Effector CD8-positive, alpha-beta T cell (primary cell): ENCODE results near the gene PRRT1.
A peak's percentile ranks its signal among the peaks of the same experiment; 100 is the strongest.

Experiments
- DNase-seq: peaks from one replicate; lab custom pipeline; 2025; lab: John Stamatoyannopoulos, UW

Gene PRRT1

DNA sequence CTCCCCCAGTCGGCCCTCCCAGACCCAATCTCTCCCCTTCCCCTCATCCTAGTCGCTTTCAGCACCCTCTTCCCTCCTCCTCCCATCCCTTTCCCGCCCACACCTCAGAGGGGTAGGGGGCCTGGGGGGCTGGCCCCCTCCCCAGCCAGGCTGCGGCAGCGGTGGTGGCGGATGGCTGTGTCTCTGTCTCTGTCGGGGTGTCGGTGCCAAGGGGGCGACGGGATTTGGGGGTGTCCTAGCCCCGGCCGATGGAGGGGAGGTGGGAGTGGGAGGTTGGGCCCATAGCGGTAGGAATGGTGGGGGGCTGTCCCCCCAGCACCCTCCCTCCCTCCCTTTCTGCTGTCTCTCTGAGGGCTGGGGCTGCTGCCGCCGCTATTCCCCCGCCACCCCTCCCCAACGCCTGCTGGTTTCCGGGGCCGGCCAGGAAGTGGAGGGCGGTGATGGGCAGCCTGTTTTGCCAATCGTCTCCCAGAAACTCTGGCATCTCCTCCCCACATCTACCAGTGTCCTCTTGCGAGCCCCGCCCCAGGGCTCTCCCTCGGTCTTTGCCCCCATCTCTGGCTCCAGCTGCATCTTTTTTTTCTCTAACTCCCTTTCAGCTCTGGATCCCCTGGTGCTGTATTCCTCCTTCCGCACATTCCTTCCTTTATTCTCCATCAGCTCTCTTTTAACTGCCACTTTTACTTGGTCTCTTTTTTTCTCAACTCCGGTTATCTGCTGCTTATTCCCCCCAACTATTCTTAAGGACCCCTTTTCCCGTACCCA lies 24.2 kb upstream of the PRRT1 start, which contains the start of gene AGPAT1:
TSS of gene AGPAT1 (minus strand) at position 374 of the 765 bp plus-strand sequence. CDS start 4,588 bp downstream, outside the sequence.
- DNase-seq: peak; percentile 90

GRCh38 chr6:32175322-32175710 lies 23.6 kb upstream of the PRRT1 start:
- DNase-seq: no peak

DNA sequence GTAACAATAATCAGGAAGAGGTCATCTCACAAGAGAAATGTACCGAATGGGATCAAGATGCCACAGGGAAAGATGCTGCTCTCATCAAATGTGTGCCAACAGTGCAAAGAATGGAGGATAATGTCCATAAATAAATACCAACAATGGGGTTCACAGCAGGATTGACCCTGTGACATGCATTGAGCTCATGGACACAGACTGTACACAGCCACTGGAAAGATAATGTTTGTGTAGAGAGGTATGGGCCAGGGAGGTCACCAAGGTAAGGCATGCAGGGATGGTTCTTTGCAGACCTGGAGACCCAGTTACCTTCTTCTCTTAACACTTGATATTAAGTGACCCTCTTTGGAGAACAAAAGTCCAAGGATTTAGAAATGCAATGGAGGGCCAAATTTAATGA lies 22.7 kb upstream of the PRRT1 start:
- no peak for DNase-seq

- DNase-seq: no peak
Measured at GRCh38 chr6:32173051-32173727, 21.4 kb upstream of the PRRT1 start.

- no peak for DNase-seq
Measured at GRCh38 chr6:32171234-32171633, 19.5 kb upstream of the PRRT1 start.

DNA sequence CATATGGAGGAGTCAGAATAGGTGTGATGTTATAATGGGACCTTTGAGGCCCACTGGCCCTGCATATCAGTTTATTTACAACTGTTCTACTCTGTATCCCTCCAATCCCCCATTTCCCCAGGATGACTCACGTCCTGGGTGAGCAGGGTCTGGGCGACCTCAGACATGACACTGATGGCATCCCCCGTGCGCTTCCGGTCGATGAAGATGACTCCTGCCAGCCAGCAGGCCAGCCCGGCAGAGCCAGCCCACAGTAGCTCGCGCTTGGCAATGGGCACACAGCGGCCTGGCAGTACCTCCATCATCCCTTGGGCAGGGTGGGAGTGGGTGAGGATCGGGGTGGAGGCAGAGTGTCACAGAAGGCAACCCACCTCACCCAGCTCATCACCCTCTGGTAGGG lies 18.6 kb upstream of the PRRT1 start:
- no peak for DNase-seq

DNA sequence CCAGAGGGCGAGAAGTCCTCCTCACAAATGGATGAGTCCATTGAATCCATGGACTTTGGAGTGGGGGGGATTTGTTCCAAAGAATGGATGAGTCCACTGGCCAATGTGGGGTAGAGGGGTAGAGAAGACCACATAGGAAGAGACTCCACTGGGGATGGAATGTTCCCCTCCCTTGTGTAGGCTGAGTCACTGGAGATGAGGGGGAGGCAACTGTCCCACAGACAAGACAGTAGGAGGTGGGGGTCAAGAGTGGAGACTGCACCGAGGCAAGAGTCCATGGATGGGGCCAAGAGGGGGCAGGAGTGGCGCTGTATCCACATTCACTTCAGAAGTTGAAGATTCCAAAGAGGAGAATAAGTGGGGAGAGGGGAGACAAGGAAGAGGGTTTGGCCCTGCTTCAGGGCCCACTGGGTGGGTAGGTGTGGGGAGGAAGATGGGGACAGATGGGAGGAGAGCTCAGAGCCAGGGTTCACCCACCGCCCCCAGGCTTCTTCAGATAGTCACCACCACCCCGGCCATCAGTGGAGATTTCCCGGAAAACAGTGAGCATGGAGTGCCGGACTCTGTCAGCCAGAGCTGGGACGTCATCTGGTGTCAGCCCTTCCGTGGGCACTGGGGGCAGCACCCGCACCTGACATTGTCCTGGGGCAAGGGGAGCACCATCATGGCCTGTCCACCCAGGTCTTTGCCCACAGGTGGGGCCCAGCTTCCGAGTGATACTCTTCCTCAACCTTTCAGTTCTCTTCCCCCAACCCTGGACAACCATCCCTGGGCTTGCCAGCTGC lies 17.3 kb upstream of the PRRT1 start:
- no peak for DNase-seq

- DNase-seq: no peak
Measured at GRCh38 chr6:32168350-32168749, 16.6 kb upstream of the PRRT1 start.

- DNase-seq: no peak
Measured at GRCh38 chr6:32167761-32168262, 16.1 kb upstream of the PRRT1 start.

- no peak for DNase-seq
Measured at GRCh38 chr6:32167154-32167760, 15.5 kb upstream of the PRRT1 start.

DNA sequence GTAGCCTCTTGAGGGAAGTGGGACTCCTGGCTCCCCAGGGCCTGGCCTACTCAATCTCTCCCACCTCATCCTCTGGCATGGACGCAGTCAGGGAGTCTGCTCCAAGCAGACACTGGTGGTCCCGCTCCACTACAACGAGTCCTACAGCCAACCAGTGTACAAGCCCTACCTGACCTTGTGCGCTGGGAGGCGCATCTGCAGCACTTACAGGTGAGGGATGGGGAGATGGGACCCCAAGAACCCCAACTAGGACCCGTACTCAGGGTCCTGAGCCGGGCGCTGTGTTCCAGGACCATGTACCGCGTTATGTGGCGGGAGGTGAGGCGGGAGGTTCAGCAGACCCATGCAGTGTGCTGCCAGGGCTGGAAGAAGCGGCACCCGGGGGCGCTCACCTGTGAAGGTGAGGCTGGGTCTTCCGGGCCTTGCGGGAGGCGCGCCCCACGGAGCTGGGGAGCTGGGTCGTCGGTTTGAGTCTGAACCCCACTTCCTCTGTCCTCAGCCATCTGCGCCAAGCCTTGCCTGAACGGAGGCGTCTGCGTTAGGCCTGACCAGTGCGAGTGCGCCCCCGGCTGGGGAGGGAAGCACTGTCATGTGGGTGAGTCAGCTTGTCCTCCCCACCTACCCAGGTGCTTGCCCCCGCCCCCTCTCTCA lies 14.8 kb upstream of the PRRT1 start:
- no peak for DNase-seq

DNA sequence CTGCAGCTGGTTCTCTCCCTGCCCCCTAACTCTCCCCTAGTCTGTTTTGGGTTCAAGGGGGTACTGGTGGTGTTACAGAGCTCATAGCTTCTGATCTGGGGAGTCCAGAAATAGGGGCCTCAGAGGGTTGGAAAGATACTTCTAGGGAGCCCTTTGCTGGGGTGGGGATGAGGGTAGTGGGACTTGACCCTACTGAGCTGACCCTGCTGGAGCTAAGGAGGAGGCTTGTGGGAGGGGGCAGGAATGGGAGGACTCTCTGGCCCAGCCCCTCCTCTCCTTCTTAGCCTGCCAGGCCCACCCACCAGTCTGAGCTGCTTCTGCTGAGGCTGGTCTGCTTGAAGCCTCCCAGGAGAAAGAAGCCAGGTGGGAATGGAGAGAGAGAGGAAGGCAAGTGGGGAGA lies 12.6 kb upstream of the PRRT1 start, which contains the start of gene EGFL8:
TSS of gene EGFL8 (plus strand) at position 301 of the 400 bp plus-strand sequence. CDS start 1,571 bp downstream, outside the sequence.
- no peak for DNase-seq

GRCh38 chr6:32163559-32164258 lies 12.0 kb upstream of the PRRT1 start:
- no peak for DNase-seq

DNA sequence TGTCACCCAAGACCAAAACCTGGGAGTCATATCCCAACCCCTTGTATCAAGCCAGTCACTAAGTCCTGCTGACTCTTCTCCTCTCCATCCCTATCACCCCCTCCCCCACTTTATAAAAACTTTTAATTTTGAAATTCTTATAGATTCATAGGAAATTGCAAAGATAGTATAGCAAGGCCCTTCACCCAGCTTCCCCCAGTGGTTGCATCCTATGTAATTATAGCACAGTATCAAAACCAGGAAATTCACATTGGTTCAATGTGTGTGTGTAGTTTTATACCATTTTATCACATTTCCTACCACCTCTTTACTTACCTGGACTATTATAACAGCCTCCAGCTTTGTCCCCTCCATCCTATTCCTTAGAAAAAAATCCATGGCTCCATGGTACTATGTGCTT lies 6.3 kb upstream of the PRRT1 start:
- DNase-seq: no peak

DNA sequence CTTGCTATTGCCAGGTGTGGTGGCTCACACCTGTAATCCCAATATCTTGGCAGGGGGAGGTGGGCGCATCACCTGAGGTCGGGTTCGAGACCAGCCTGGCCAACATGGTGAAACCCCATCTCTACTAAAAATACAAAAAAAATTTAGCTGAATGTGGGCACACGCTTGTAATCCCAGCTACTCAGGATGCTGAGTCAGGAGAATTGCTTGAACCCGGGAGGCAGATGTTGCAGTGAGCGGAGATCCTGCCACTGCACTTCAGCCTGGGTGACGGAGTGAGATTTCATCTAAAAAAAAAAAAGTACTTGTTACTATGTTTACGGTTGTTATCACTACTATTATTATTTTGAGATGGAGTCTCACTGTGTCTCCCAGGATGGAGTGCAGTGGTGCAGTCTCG lies 5.2 kb upstream of the PRRT1 start:
- DNase-seq: no peak

- DNase-seq: peak; percentile 48
Measured at GRCh38 chr6:32154514-32155161, 2.9 kb upstream of the PRRT1 start.

DNA sequence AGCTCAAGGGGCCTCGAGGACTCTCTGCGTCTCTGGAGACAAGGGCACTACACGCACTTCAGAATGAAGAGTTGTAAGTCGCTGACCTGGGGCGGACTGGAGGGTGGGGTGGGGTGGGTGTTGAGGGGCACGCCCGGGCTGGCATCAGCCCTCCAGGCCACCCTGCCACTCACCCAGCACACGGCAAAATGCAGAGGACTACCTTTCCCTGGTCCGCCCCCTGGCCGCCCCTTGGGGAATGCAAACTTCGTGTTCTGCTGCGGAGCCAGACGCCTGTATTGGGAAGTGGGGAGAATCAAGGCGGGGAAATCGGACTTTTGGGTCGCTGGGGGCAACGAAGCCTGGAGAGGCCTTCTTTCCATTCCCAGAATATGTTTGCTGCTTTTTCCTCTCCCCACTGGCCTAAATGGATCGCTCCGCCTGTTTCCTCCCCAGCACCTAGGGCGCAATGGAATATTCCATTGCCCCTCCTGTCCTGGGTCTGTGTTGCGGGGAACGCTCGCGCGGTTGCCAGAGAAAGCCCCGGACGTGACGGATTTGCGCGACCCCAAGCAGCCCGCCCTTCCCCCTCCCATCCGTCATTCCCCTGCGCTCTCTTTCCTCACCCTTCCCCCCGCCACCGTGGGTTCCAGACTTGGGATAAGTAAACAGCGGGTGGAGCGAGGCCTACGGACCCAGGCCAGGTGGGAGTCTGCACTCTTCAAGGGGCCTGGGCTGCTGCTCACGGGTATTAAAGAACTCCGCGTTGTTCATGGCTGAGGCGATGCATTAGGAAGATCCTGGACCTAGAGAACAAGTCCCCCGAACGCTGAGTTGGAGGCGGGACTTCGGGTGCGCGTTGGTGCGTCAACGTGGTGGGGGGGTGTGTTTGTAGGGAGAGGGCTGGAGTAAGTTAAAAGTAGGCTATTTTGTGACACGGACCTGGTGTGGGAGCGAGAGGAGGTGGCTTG lies 2.1 kb upstream of the PRRT1 start, which contains the start of gene PPT2:
TSS of gene PPT2 (plus strand) at position 578 of the 950 bp plus-strand sequence. CDS start 454 bp downstream, outside the sequence.
- DNase-seq: peak; percentile 74

- DNase-seq: no peak
Measured at GRCh38 chr6:32152769-32153563, 1.2 kb upstream of the PRRT1 start.
